ENCODE data around the gene ZFYVE28.

- TF ChIP-seq ZNF274 (IDR thresholded peaks at IDR 0.05; ENCODE audit: low read depth, low read length) = no peak
- no peak for TF ChIP-seq YY1 (IDR thresholded peaks at IDR 0.05; ENCODE audit: insufficient read depth, insufficient read length)
These were observed 65.0 kb downstream of the ZFYVE28 start for GRCh38 chr4:2353222-2354107.
